Mesenchymal stem cell (in vitro differentiated cells and primary cell): ENCODE results near the gene PRR15.

Experiments
- DNase-seq: peaks from one replicate; pipeline ENCODE4 v3.0.0-alpha.2; 2013
- H2AFZ ChIP-seq: one replicate; pipeline ENCODE4 v1.6.1; 2013; ENCODE audit warnings: low read depth, mild to moderate bottlenecking, control low read depth, inconsistent platforms, low read length, moderate library complexity
- H2AK5ac ChIP-seq: 2 replicates; pipeline ENCODE4 v1.6.1; 2013; ENCODE audit warnings: low read length, moderate library complexity, mild to moderate bottlenecking, inconsistent platforms; ENCODE audit not compliant: severe bottlenecking
- H2BK120ac ChIP-seq: one replicate; pipeline ENCODE4 v1.6.1; 2013; ENCODE audit warnings: low read depth, mild to moderate bottlenecking, inconsistent platforms, low read length, moderate library complexity
- H2BK12ac ChIP-seq, 2 experiments: one replicate each; pipeline ENCODE4 v1.6.1; 2013; ENCODE audit warnings: inconsistent platforms in 2 of 2, low read length in 2 of 2, mild to moderate bottlenecking in 2 of 2, moderate library complexity in 2 of 2, control low read depth in 1 of 2
- H2BK15ac ChIP-seq: one replicate; pipeline ENCODE4 v1.6.1; 2013; ENCODE audit warnings: mild to moderate bottlenecking, low read depth, inconsistent platforms; ENCODE audit not compliant: poor library complexity, severe bottlenecking
- H2BK5ac ChIP-seq: 2 replicates; pipeline ENCODE4 v1.6.1; 2013; ENCODE audit warnings: low read depth, mild to moderate bottlenecking, low read length, control low read depth, inconsistent platforms; ENCODE audit not compliant: poor library complexity, severe bottlenecking
- H3K14ac ChIP-seq, 2 experiments: one replicate each; pipeline ENCODE4 v1.6.1; 2013; ENCODE audit warnings: inconsistent platforms in 2 of 2, low read length in 2 of 2, control low read depth in 1 of 2, mild to moderate bottlenecking in 1 of 2, moderate library complexity in 1 of 2
- H3K18ac ChIP-seq, 2 experiments: one replicate each; pipeline ENCODE4 v1.6.1; 2013; ENCODE audit warnings: inconsistent platforms in 2 of 2, low read length in 2 of 2, control low read depth in 1 of 2, low read depth in 1 of 2, mild to moderate bottlenecking in 1 of 2
- H3K23ac ChIP-seq, 2 experiments: one replicate each; pipeline ENCODE4 v1.6.1; 2013; ENCODE audit warnings: inconsistent platforms in 2 of 2, low read length in 2 of 2, mild to moderate bottlenecking in 2 of 2, moderate library complexity in 2 of 2, control low read depth in 1 of 2
- H3K27ac ChIP-seq: 2 replicates; pipeline ENCODE4 v1.5.1; 2013; ENCODE audit warnings: mild to moderate bottlenecking, moderate library complexity, low read length, control low read depth, inconsistent platforms; ENCODE audit not compliant: poor library complexity, severe bottlenecking
- H3K27me3 ChIP-seq, 2 experiments: 2 replicates each; pipeline versions ENCODE4 v1.6.1 to v1.7.0; 2013; ENCODE audit warnings: low read length in 2 of 2, mild to moderate bottlenecking in 2 of 2, moderate library complexity in 2 of 2, control low read depth in 1 of 2, inconsistent platforms in 1 of 2; ENCODE audit not compliant: control insufficient read depth in 1 of 2, insufficient read depth in 1 of 2
- H3K36me3 ChIP-seq, 2 experiments: 2 replicates each; pipeline versions ENCODE4 v1.6.1 to v1.7.0; 2013; ENCODE audit warnings: low read length in 2 of 2, control low read depth in 1 of 2, inconsistent platforms in 1 of 2, low read depth in 1 of 2, mild to moderate bottlenecking in 1 of 2; ENCODE audit not compliant: insufficient read depth in 2 of 2, control insufficient read depth in 1 of 2
- H3K4ac ChIP-seq, 2 experiments: one replicate each; pipeline ENCODE4 v1.6.1; 2013; ENCODE audit warnings: inconsistent platforms in 2 of 2, low read length in 2 of 2, mild to moderate bottlenecking in 2 of 2, moderate library complexity in 2 of 2, control low read depth in 1 of 2, low read depth in 1 of 2
- H3K4me1 ChIP-seq: 2 replicates; pipeline ENCODE4 v1.6.1; 2013; ENCODE audit warnings: low read depth, low read length, control low read depth; ENCODE audit not compliant: control insufficient read depth, insufficient read depth
- H3K4me2 ChIP-seq: 2 replicates; pipeline ENCODE4 v1.6.1; 2013; ENCODE audit warnings: low read length, mild to moderate bottlenecking, inconsistent platforms; ENCODE audit not compliant: poor library complexity, severe bottlenecking
- H3K4me3 ChIP-seq, 2 experiments: 2 replicates each; pipeline versions ENCODE4 v1.5.1 to v1.7.0; 2013; ENCODE audit warnings: low read length in 2 of 2, mild to moderate bottlenecking in 2 of 2, control low read depth in 1 of 2, low read depth in 1 of 2; ENCODE audit not compliant: insufficient read depth in 1 of 2
- H3K79me1 ChIP-seq: replicated peaks from 2 replicates; pipeline ENCODE4 v1.6.1; 2013; ENCODE audit warnings: mild to moderate bottlenecking, control low read depth, low read length, inconsistent platforms; ENCODE audit not compliant: poor library complexity, severe bottlenecking
- H3K9ac ChIP-seq: 2 replicates; pipeline ENCODE4 v1.7.0; 2013; ENCODE audit warnings: mild to moderate bottlenecking, low read length, moderate library complexity
- H3K9me3 ChIP-seq: 2 replicates; pipeline ENCODE4 v1.7.0; 2013; ENCODE audit warnings: mild to moderate bottlenecking, low read length; ENCODE audit not compliant: control insufficient read depth
- H4K8ac ChIP-seq: one replicate; pipeline ENCODE4 v1.6.1; 2013; ENCODE audit warnings: inconsistent platforms, mild to moderate bottlenecking, low read length, moderate library complexity
- H4K91ac ChIP-seq: one replicate; pipeline ENCODE4 v1.6.1; 2013; ENCODE audit warnings: mild to moderate bottlenecking, low read length, inconsistent platforms
- WGBS: methylation state at CpG from one replicate; pipeline ENCODE4 v1.1.7; 2013; ENCODE audit warnings: mixed read lengths; 5-methylcytosine and 5-hydroxymethylcytosine counted together

Gene PRR15

GRCh38 chr7:29547421-29547820 is 16.2 kb upstream of the PRR15 start:
- H3K23ac ChIP-seq = no peak overlapping the region
- H2BK15ac ChIP-seq = no peak overlapping the region
- no peak overlapping the region for H3K14ac ChIP-seq
- no peak overlapping the region for H2AFZ ChIP-seq
- no peaks in the 10 kb centered on the region for H3K4me1 ChIP-seq
- no peak overlapping the region for H2AK5ac ChIP-seq
- no peak overlapping the region for H3K4me3 ChIP-seq
- H4K91ac ChIP-seq = no peak overlapping the region
- H2BK120ac ChIP-seq = no peak overlapping the region
- WGBS = 97% methylated on average over 2 of the region's 3 CpGs
- no peak for DNase-seq
- no peak overlapping the region for H4K8ac ChIP-seq
- no peak overlapping the region for H3K9ac ChIP-seq
- H3K4me2 ChIP-seq = no peak overlapping the region
- no peaks in the 10 kb centered on the region for H3K79me1 ChIP-seq
- no peak overlapping the region for H2BK12ac ChIP-seq
- H3K4ac ChIP-seq = no peak overlapping the region
- H3K18ac ChIP-seq = no peak overlapping the region
- H2BK5ac ChIP-seq = no peak overlapping the region
- no peak overlapping the region for H3K27ac ChIP-seq
- H3K36me3 ChIP-seq = no peaks in the 10 kb centered on the region
- peaks cover 0 to 4% of the 10 kb centered on the region in 2 experiments for H3K27me3 ChIP-seq
- H3K9me3 ChIP-seq = peaks cover 7% of the 10 kb centered on the region

- no peak overlapping the region for H3K14ac ChIP-seq
- H2AFZ ChIP-seq = no peak overlapping the region
- no peak overlapping the region for H2BK12ac ChIP-seq
- no peaks in the 10 kb centered on the region for H3K4me1 ChIP-seq
- no peaks in the 10 kb centered on the region for H3K36me3 ChIP-seq
- WGBS = 93% methylated on average over 3 of the region's 4 CpGs
- no peak overlapping the region for H3K23ac ChIP-seq
- DNase-seq = no peak
- H3K9ac ChIP-seq = no peak overlapping the region
- no peak overlapping the region for H4K91ac ChIP-seq
- no peak overlapping the region for H3K4me2 ChIP-seq
- H3K27ac ChIP-seq = no peak overlapping the region
- H3K9me3 ChIP-seq = peaks cover 4% of the 10 kb centered on the region
- H2BK15ac ChIP-seq = no peak overlapping the region
- no peak overlapping the region for H2BK5ac ChIP-seq
- no peak overlapping the region for H2BK120ac ChIP-seq
- H4K8ac ChIP-seq = no peak overlapping the region
- H3K27me3 ChIP-seq = peaks cover 0 to 4% of the 10 kb centered on the region in 2 experiments
- H3K4me3 ChIP-seq = no peak overlapping the region
- H3K18ac ChIP-seq = no peak overlapping the region
- H3K4ac ChIP-seq = no peak overlapping the region
- no peaks in the 10 kb centered on the region for H3K79me1 ChIP-seq
- H2AK5ac ChIP-seq = no peak overlapping the region
These were observed 14.8 kb upstream of the PRR15 start for GRCh38 chr7:29548823-29549222.

DNA sequence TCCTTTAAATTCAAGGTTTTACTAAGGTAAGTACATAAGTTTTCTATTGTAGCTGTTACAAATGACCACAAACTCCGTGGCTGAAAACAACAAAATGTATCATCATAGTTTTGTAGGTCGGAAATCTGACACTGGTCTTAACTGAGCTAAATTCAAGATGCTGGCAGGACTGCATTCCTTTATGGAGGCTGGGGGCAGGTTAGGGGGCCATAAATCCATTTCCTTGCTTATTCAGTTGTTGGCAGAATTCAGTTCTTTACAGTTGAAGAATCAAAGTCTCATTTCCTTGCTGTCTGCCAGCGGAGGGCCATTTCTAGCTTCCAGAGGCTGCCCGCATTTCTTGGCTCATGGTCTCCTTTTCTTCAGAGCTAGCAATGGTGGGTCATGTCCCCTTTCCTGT is 11.2 kb upstream of the PRR15 start:
- Histone ChIP-seq H2AFZ (no peak overlapping the region), H2BK12ac (no peak overlapping the region), H2BK120ac (no peak overlapping the region), H3K14ac (no peak overlapping the region), H3K9me3 (no peaks in the 10 kb centered on the region), H3K36me3 (no peaks in the 10 kb centered on the region), H3K18ac (no peak overlapping the region), H3K23ac (no peak overlapping the region), H2BK5ac (no peak overlapping the region), H4K91ac (no peak overlapping the region), H3K4me3 (no peak overlapping the region), H2BK15ac (no peak overlapping the region), H3K4me2 (no peak overlapping the region), H3K9ac (no peak overlapping the region), H3K27ac (no peak overlapping the region), H3K4me1 (no peaks in the 10 kb centered on the region), H3K79me1 (no peaks in the 10 kb centered on the region), H3K27me3 (peaks cover 0 to 10% of the 10 kb centered on the region in 2 experiments), H2AK5ac (no peak overlapping the region), H4K8ac (no peak overlapping the region), H3K4ac (no peak overlapping the region)
- no peak for DNase-seq
- WGBS = 88% methylated on average over 4 of the region's 4 CpGs

GRCh38 chr7:29555061-29555460 is 8.6 kb upstream of the PRR15 start:
- Histone ChIP-seq H3K18ac (no peak overlapping the region), H2BK120ac (no peak overlapping the region), H3K79me1 (no peaks in the 10 kb centered on the region), H3K9ac (no peak overlapping the region), H3K4ac (no peak overlapping the region), H2AK5ac (no peak overlapping the region), H4K8ac (no peak overlapping the region), H3K14ac (no peak overlapping the region), H2BK12ac (no peak overlapping the region), H3K23ac (no peak overlapping the region), H3K4me2 (no peak overlapping the region), H2AFZ (no peak overlapping the region), H2BK15ac (no peak overlapping the region), H3K27ac (no peak overlapping the region), H3K27me3 (peaks cover 0 to 15% of the 10 kb centered on the region in 2 experiments), H3K9me3 (no peaks in the 10 kb centered on the region), H4K91ac (no peak overlapping the region), H2BK5ac (no peak overlapping the region), H3K4me1 (no peaks in the 10 kb centered on the region), H3K36me3 (no peaks in the 10 kb centered on the region), H3K4me3 (no peak overlapping the region)
- WGBS = 98% methylated on average over 3 of the region's 3 CpGs
- DNase-seq = no peak
